Testis (tissue), 3 donors: Measurements from ENCODE around the gene RXRA. TPM values are rescaled to one million over a fixed set of nuclear protein-coding genes. Genes with fewer than 3 reads are reported as not detected.

Experiments
- DNase-seq: peaks from one replicate; pipeline ENCODE4 v3.0.0-alpha.2; 2019
- H3K27ac ChIP-seq, 2 donors: fragments of 200-600 bp; sonication (generic); one replicate each; pipeline ENCODE4 v1.5.1; 2019
- H3K27me3 ChIP-seq: fragments of 200-600 bp; sonication (generic); one replicate; pipeline ENCODE4 v1.5.1; 2019
- H3K36me3 ChIP-seq: fragments of 200-600 bp; sonication (generic); one replicate; pipeline ENCODE4 v1.5.1; 2017; ENCODE audit warnings: low read depth; ENCODE audit errors: missing control alignments
- H3K4me1 ChIP-seq: fragments of 200-600 bp; sonication (generic); one replicate; pipeline ENCODE4 v1.5.1; 2019
- H3K4me3 ChIP-seq, 2 donors: fragments of 200-600 bp; sonication (generic); one replicate each; pipeline ENCODE4 v1.5.1; 2017 to 2019
- H3K9me3 ChIP-seq: fragments of 200-600 bp; sonication (generic); one replicate; pipeline ENCODE4 v1.5.1; 2017
- CTCF ChIP-seq, 3 experiments: fragments of 450-650 bp in 2 of 3; fragments of 200-600 bp in 1 of 3; sonication (generic) in 1 of 3; IDR thresholded peaks; one replicate each; pipeline ENCODE4 v1.5.1; 2016 to 2019; ENCODE audit warnings: antibody characterized with exemption in 3 of 3, mild to moderate bottlenecking in 2 of 3, moderate library complexity in 1 of 3
- POLR2A ChIP-seq: fragments of 450-650 bp; IDR thresholded peaks from one replicate; pipeline ENCODE4 v1.6.1; 2017; ENCODE audit warnings: antibody characterized with exemption, mild to moderate bottlenecking, moderate library complexity
- whole genome bisulfite sequencing, 2 donors: methylation state at CpG; one replicate each; pipeline ENCODE4 v1.1.5; 2018; 5-methylcytosine and 5-hydroxymethylcytosine counted together
- intact Hi-C: fragments of 100-400 bp; cut with DNase I; formaldehyde crosslinking; loops from one replicate; pipeline ENCODE4 v1.15.1; 2023; ENCODE audit warnings: low total_unique reads
- polyA plus RNA-seq: library from polyadenylated mRNA; stranded (reverse); fragments of 350-450 nt; fragmentation: Illumina TruSeq; extraction: RNeasy Lipid Tissue Mini Kit (QIAGEN cat#74804); gene quantifications from one replicate; pipeline ENCODE4 v1.2.3, GENCODE V29; 2014; ENCODE audit warnings: low read depth, low replicate concordance; ENCODE audit not compliant: insufficient read depth
- total RNA-seq, 2 donors: library from RNA; depleted of rRNA; stranded (reverse); fragments of >200 nt; gene quantifications; one replicate each; pipeline ENCODE4 v1.2.3, GENCODE V29; 2016

The RXRA gene
- total and polyA plus RNA-seq, 3 donors from 2014 or later: 31.3 to 61.0 (median 47.3) TPM

- TF ChIP-seq CTCF (IDR thresholded peaks at IDR 0.05) (peak in 1 of 3 experiments; percentile 10), POLR2A (no peak)
- H3K27me3 ChIP-seq: no peaks in the 10 kb centered on the region
- no peaks in the 10 kb centered on the region for H3K9me3 ChIP-seq
- intact Hi-C loops: no loop called here
- 79 to 81% methylated on average over 4 to 10 of the region's 10 CpGs for WGBS, 2 donors
- H3K4me3 ChIP-seq: no peak overlapping the region
- no peak for DNase-seq
- H3K4me1 ChIP-seq: peaks cover 45% of the 10 kb centered on the region
- no peaks in the 10 kb centered on the region for H3K36me3 ChIP-seq
- H3K27ac ChIP-seq: no peak overlapping the region
Measured at GRCh38 chr9:134419684-134420076, 93.4 kb downstream of the RXRA start.

- Histone ChIP-seq H3K27ac (no peak overlapping the region), H3K27me3 (no peaks in the 10 kb centered on the region), H3K36me3 (no peaks in the 10 kb centered on the region), H3K9me3 (no peaks in the 10 kb centered on the region), H3K4me1 (peaks cover 51% of the 10 kb centered on the region), H3K4me3 (no peak overlapping the region)
- 82 to 90% methylated on average over 10 to 18 of the region's 18 CpGs for WGBS, 2 donors
- no peak for DNase-seq
- intact Hi-C loops: no loop called here
- TF ChIP-seq CTCF (IDR thresholded peaks at IDR 0.05): no peak
- no peak for TF ChIP-seq POLR2A
Measured at GRCh38 chr9:134420281-134420845, 94.1 kb downstream of the RXRA start.

- 92% methylated on average over 9 to 10 of the region's 10 CpGs for WGBS, 2 donors
- Histone ChIP-seq H3K27me3 (no peaks in the 10 kb centered on the region), H3K36me3 (no peaks in the 10 kb centered on the region), H3K9me3 (no peaks in the 10 kb centered on the region), H3K4me1 (peaks cover 54% of the 10 kb centered on the region), H3K27ac (no peak overlapping the region), H3K4me3 (no peak overlapping the region)
- intact Hi-C loops: no loop called here
- DNase-seq: no peak
- TF ChIP-seq POLR2A (no peak), CTCF (IDR thresholded peaks at IDR 0.05) (no peak)
Measured at GRCh38 chr9:134420974-134421432, 94.7 kb downstream of the RXRA start.

DNA sequence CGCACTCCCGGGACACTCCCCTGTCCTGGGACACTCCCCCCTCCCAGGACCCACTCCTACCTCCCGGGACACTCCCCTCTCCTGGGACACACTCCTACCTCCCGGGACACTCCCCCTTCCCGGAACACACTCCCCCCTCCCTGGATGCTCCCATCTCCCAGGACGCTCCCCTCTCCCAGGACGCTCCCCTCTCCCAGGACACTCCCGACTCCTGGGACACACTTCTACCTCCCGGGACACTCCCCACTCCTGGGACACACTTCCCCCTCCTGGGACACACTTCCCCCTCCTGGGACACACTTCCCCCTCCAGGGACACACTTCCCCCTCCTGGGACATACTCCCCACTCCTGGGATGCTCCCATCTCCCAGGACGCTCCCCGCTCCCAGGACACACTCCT lies 95.6 kb downstream of the RXRA start:
- WGBS, 2 donors: 52 to 70% methylated on average over 7 to 11 of the region's 11 CpGs
- DNase-seq: no peak
- H3K36me3 ChIP-seq: no peaks in the 10 kb centered on the region
- TF ChIP-seq CTCF (IDR thresholded peaks at IDR 0.05): no peak
- no peak for TF ChIP-seq POLR2A
- no peaks in the 10 kb centered on the region for H3K27me3 ChIP-seq
- H3K4me1 ChIP-seq: peaks cover 54% of the 10 kb centered on the region
- intact Hi-C loops: no loop called here
- no peak overlapping the region for H3K4me3 ChIP-seq
- H3K27ac ChIP-seq: no peak overlapping the region
- no peaks in the 10 kb centered on the region for H3K9me3 ChIP-seq
